ENCODE results near the gene KCNJ12.
"Not testable (repeated sequence)": the region's sequence is repeated elsewhere in the genome, so short reads cannot be mapped to it uniquely, and the experiment has no call there.

Gene KCNJ12

GRCh38 chr17:21341925-21342540 is 34.1 kb upstream of the KCNJ12 start:
- not testable (repeated sequence) for H3K36me3 ChIP-seq (ENCODE audit: control insufficient read depth in 5 of 5, insufficient read depth in 5 of 5, low read length in 5 of 5); H3K27ac ChIP-seq (ENCODE audit: low read depth, low read length); H3K4me3 ChIP-seq (ENCODE audit: low read depth in 1 of 5, low read length in 5 of 5); H3K9ac ChIP-seq (ENCODE audit: low read length in 5 of 5); H3K9me3 ChIP-seq (ENCODE audit: control insufficient read depth in 5 of 5, low read length in 5 of 5); H3K27me3 ChIP-seq (ENCODE audit: control insufficient read depth in 5 of 5, insufficient read depth in 4 of 5, low read length in 5 of 5); H3K4me1 ChIP-seq (ENCODE audit: control insufficient read depth in 5 of 5, insufficient read depth in 5 of 5, low read length in 5 of 5)

- H3K27me3 ChIP-seq (ENCODE audit: control insufficient read depth in 5 of 5, insufficient read depth in 4 of 5, low read length in 5 of 5); H3K4me1 ChIP-seq (ENCODE audit: control insufficient read depth in 5 of 5, insufficient read depth in 5 of 5, low read length in 5 of 5); H3K4me3 ChIP-seq (ENCODE audit: low read depth in 1 of 5, low read length in 5 of 5); H3K36me3 ChIP-seq (ENCODE audit: control insufficient read depth in 5 of 5, insufficient read depth in 5 of 5, low read length in 5 of 5); H3K9me3 ChIP-seq (ENCODE audit: control insufficient read depth in 5 of 5, low read length in 5 of 5); H3K27ac ChIP-seq (ENCODE audit: low read depth, low read length); H3K9ac ChIP-seq (ENCODE audit: low read length in 5 of 5): not testable (repeated sequence)
Measured at GRCh38 chr17:21343061-21343949, 32.9 kb upstream of the KCNJ12 start.

GRCh38 chr17:21344801-21345200 is 31.4 kb upstream of the KCNJ12 start:
- H3K4me1 ChIP-seq (ENCODE audit: control insufficient read depth in 5 of 5, insufficient read depth in 5 of 5, low read length in 5 of 5); H3K9ac ChIP-seq (ENCODE audit: low read length in 5 of 5); H3K27ac ChIP-seq (ENCODE audit: low read depth, low read length); H3K9me3 ChIP-seq (ENCODE audit: control insufficient read depth in 5 of 5, low read length in 5 of 5); H3K4me3 ChIP-seq (ENCODE audit: low read depth in 1 of 5, low read length in 5 of 5); H3K27me3 ChIP-seq (ENCODE audit: control insufficient read depth in 5 of 5, insufficient read depth in 4 of 5, low read length in 5 of 5); H3K36me3 ChIP-seq (ENCODE audit: control insufficient read depth in 5 of 5, insufficient read depth in 5 of 5, low read length in 5 of 5): not testable (repeated sequence)

- no peak overlapping the region for H3K9ac ChIP-seq (ENCODE audit: low read length in 5 of 5)
- H3K36me3 ChIP-seq (ENCODE audit: control insufficient read depth in 5 of 5, insufficient read depth in 5 of 5, low read length in 5 of 5): no peaks in the 10 kb centered on the region
- no peak overlapping the region for H3K27ac ChIP-seq (ENCODE audit: low read depth, low read length)
- H3K9me3 ChIP-seq (ENCODE audit: control insufficient read depth in 5 of 5, low read length in 5 of 5): no peaks in the 10 kb centered on the region
- H3K27me3 ChIP-seq (ENCODE audit: control insufficient read depth in 5 of 5, insufficient read depth in 4 of 5, low read length in 5 of 5): no peaks in the 10 kb centered on the region
- H3K4me3 ChIP-seq (ENCODE audit: low read depth in 1 of 5, low read length in 5 of 5): no peak overlapping the region
- peaks cover 0 to 4% (median 0%) of the 10 kb centered on the region in 5 donors for H3K4me1 ChIP-seq (ENCODE audit: control insufficient read depth in 5 of 5, insufficient read depth in 5 of 5, low read length in 5 of 5)
Measured at GRCh38 chr17:21345236-21345635, 30.9 kb upstream of the KCNJ12 start.

- not testable (repeated sequence) for H3K9me3 ChIP-seq (ENCODE audit: control insufficient read depth in 5 of 5, low read length in 5 of 5); H3K4me3 ChIP-seq (ENCODE audit: low read depth in 1 of 5, low read length in 5 of 5); H3K4me1 ChIP-seq (ENCODE audit: control insufficient read depth in 5 of 5, insufficient read depth in 5 of 5, low read length in 5 of 5); H3K27ac ChIP-seq (ENCODE audit: low read depth, low read length); H3K9ac ChIP-seq (ENCODE audit: low read length in 5 of 5); H3K27me3 ChIP-seq (ENCODE audit: control insufficient read depth in 5 of 5, insufficient read depth in 4 of 5, low read length in 5 of 5); H3K36me3 ChIP-seq (ENCODE audit: control insufficient read depth in 5 of 5, insufficient read depth in 5 of 5, low read length in 5 of 5)
Measured at GRCh38 chr17:21346107-21346506, 30.1 kb upstream of the KCNJ12 start.

- not testable (repeated sequence) for H3K27ac ChIP-seq (ENCODE audit: low read depth, low read length); H3K9me3 ChIP-seq (ENCODE audit: control insufficient read depth in 5 of 5, low read length in 5 of 5); H3K4me3 ChIP-seq (ENCODE audit: low read depth in 1 of 5, low read length in 5 of 5); H3K36me3 ChIP-seq (ENCODE audit: control insufficient read depth in 5 of 5, insufficient read depth in 5 of 5, low read length in 5 of 5); H3K9ac ChIP-seq (ENCODE audit: low read length in 5 of 5); H3K4me1 ChIP-seq (ENCODE audit: control insufficient read depth in 5 of 5, insufficient read depth in 5 of 5, low read length in 5 of 5); H3K27me3 ChIP-seq (ENCODE audit: control insufficient read depth in 5 of 5, insufficient read depth in 4 of 5, low read length in 5 of 5)
Measured at GRCh38 chr17:21346651-21347250, 29.4 kb upstream of the KCNJ12 start.

- H3K27ac ChIP-seq (ENCODE audit: low read depth, low read length); H3K27me3 ChIP-seq (ENCODE audit: control insufficient read depth in 5 of 5, insufficient read depth in 4 of 5, low read length in 5 of 5); H3K36me3 ChIP-seq (ENCODE audit: control insufficient read depth in 5 of 5, insufficient read depth in 5 of 5, low read length in 5 of 5); H3K9ac ChIP-seq (ENCODE audit: low read length in 5 of 5); H3K4me3 ChIP-seq (ENCODE audit: low read depth in 1 of 5, low read length in 5 of 5); H3K9me3 ChIP-seq (ENCODE audit: control insufficient read depth in 5 of 5, low read length in 5 of 5); H3K4me1 ChIP-seq (ENCODE audit: control insufficient read depth in 5 of 5, insufficient read depth in 5 of 5, low read length in 5 of 5): not testable (repeated sequence)
Measured at GRCh38 chr17:21347660-21348059, 28.5 kb upstream of the KCNJ12 start.

GRCh38 chr17:21348081-21348925 is 27.9 kb upstream of the KCNJ12 start:
- H3K27ac ChIP-seq (ENCODE audit: low read depth, low read length); H3K4me3 ChIP-seq (ENCODE audit: low read depth in 1 of 5, low read length in 5 of 5); H3K36me3 ChIP-seq (ENCODE audit: control insufficient read depth in 5 of 5, insufficient read depth in 5 of 5, low read length in 5 of 5); H3K4me1 ChIP-seq (ENCODE audit: control insufficient read depth in 5 of 5, insufficient read depth in 5 of 5, low read length in 5 of 5); H3K9ac ChIP-seq (ENCODE audit: low read length in 5 of 5); H3K27me3 ChIP-seq (ENCODE audit: control insufficient read depth in 5 of 5, insufficient read depth in 4 of 5, low read length in 5 of 5); H3K9me3 ChIP-seq (ENCODE audit: control insufficient read depth in 5 of 5, low read length in 5 of 5): not testable (repeated sequence)

GRCh38 chr17:21348926-21349261 is 27.3 kb upstream of the KCNJ12 start:
- not testable (repeated sequence) for H3K36me3 ChIP-seq (ENCODE audit: control insufficient read depth in 5 of 5, insufficient read depth in 5 of 5, low read length in 5 of 5)

More at GRCh38 chr17:21348926-21349261, 27.3 kb upstream of the KCNJ12 start:
- H3K4me1 ChIP-seq (ENCODE audit: control insufficient read depth in 5 of 5, insufficient read depth in 5 of 5, low read length in 5 of 5); H3K4me3 ChIP-seq (ENCODE audit: low read depth in 1 of 5, low read length in 5 of 5); H3K9ac ChIP-seq (ENCODE audit: low read length in 5 of 5); H3K9me3 ChIP-seq (ENCODE audit: control insufficient read depth in 5 of 5, low read length in 5 of 5); H3K27ac ChIP-seq (ENCODE audit: low read depth, low read length); H3K27me3 ChIP-seq (ENCODE audit: control insufficient read depth in 5 of 5, insufficient read depth in 4 of 5, low read length in 5 of 5): not testable (repeated sequence)
